GM18858 (cell line): ENCODE data around the gene TMEM214.

Experiments
- ATAC-seq: cut with Tn5 transposase; IDR thresholded peaks from one replicate; pipeline ENCODE4 v1.9.1; 2021; ENCODE audit not compliant: unreplicated experiment

TMEM214 gene

DNA sequence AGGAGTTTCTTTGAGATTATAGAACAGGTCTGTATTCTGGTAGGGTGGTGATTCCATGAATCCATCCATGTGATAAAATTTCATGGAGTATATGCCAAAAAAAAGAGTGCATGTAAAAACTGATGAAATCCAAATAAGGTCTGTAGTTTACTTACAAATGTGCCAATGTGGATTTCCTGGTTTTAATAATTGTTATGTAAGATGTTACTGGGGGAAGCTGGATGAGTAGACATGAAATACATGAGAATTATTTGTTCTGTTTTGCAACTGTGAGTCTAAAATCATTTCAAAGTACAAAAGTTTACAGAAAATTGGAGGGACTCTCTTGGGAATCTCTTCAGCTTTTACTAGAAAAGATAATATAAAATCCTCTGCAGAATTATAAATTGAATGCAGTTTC lies 23.7 kb upstream of the TMEM214 start:
- no peak for ATAC-seq

DNA sequence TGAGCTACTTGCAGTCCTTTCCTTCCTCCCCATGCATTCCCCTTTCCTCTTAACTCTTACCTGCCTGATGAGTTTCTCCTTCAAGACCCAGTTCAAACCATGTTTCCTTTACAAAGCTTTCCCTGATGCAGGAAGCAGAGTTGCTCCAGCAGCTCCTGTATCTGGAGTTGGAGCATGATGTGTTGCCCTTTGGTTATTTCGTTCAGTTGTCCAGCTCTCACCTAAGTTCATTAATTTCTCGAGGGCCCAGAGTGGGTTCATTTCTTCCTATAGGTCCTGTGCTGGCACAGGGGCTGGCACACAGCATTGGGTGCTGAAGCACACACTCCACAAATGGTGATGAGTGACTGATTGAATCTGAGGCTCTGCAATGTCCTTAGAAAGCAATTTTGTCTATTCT lies 23.0 kb upstream of the TMEM214 start:
- no peak for ATAC-seq

DNA sequence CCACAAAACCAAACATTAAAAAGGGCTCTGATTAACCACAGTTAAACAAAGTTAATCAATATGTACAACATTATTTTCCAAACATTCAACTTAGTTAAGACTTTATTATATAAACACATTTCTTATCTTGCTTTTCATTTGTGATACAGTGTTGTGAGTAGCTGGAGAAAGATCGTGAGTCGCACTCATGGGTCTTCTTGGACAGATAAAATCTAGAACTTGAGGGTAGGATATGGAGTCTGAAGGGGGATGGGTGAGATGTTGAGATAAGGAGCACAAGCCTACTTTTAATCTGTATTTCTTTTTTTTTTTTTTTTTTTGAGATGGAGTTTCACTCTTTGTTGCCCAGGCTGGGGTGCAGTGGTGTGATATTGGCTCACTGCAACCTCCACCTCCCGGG lies 22.6 kb upstream of the TMEM214 start:
- no peak for ATAC-seq

DNA sequence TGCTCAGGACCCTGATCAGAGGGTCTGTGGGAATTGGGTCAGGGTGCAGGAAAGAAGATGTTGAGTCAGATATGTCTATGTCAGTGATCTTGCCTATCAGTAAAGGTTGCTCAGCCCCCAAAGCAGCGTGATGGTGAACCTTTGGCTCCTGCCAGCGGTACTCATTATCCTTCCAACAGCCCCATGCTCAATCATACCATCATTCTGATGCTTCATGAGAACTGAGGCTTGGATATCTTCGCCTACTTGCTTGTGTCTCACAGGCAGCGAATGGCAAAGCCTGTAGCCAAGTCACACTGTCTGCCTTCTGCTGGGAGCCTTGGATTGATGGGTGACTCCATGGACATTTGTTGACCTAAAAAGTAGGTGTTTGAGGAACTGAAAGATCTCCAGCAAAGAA lies 19.0 kb upstream of the TMEM214 start:
- no peak for ATAC-seq

DNA sequence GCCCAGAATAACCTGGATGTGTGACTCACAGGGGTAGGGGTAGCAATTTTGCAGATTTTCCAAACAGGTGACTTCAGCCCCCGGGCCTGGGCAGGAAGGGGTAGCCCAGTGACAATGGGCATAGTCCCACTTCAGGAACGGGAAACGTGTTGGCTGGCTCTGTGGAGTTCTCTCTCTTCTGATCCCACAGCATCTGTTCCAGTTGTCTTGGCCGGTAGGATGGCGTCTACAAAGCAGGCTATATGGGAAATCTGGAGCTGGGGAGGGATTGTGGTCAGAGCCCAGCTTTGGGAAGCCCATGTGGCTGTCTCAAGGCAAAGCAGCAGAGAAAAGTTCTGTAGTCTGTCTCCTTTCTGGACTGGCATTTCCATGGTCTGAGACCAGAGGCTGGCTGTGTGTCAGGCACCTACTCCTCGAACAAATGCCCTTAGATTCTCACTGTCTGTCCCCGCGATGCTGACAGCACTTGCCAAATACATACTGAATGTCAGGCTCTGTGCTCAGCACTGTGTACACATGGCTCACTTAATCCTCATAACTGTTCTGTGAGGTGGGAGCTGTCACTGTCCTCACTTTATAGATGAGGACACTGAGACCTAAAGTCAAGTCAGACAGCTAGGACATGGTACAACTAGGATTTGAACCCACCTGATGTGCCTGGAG lies 17.9 kb upstream of the TMEM214 start:
- no peak for ATAC-seq

DNA sequence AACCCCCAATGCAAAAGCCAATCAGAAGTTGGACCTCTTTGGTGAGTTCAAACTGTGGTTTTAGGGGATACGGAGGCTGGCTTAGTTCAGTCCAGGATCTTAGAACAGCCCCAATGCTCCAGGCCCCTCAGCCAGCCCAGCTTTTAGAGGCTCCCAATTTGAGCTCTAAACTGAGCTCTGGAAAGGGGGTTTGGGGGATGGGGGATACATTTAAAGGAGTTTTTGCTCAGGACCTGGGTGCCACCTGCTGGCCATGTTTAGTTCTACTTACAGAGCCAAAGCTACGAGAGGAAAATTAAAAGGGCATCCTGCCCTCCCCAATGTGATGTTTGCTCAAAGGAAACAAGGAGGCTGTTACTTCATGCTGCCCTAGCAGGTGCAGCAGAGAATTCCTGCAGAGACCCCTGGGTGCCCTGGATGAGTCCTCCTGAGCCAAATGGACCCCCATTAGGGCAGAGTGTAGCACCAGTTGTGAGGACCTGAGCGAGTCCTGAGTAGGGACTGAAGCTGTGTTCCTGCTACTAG lies 15.9 kb upstream of the TMEM214 start:
- no peak for ATAC-seq

DNA sequence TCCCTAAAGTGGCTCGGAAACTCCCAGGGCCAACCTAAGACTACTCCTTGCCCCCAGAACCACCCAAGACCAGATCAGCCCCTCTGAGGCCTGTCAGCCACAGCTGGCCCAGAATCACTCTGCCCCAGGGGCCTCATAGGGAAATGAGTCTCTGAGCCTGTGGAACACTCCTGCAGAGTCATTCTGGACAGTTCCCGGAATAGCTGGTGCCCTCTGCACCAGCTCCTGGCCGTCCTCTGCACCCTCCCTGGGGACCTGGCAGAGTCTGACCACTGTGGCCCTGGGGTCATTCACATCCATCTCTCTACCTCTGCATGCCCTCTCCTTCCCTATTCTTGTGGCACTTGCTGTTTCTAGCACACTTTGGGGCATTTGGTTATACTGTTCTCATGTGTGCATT lies 14.6 kb upstream of the TMEM214 start:
- ATAC-seq: no peak

DNA sequence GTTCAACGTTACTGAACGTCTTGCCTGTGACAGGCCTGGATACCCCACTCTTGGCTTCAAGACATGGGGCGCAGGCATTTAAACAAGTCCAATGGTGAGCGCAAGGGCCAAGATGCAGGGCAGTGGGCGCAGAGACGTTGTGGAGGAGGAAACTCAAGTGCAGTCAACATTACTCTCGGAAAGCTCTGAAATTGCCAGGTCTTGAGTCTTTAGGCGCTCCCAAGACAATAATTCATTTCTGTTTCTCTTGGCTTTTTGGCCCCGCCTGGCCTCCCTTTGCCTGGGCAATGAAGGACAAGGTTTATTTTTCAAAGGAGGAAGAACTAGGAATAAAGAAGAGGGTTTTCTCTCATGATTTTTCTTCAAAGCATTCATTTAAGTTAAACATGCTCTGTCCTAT lies 13.3 kb upstream of the TMEM214 start:
- ATAC-seq: no peak

DNA sequence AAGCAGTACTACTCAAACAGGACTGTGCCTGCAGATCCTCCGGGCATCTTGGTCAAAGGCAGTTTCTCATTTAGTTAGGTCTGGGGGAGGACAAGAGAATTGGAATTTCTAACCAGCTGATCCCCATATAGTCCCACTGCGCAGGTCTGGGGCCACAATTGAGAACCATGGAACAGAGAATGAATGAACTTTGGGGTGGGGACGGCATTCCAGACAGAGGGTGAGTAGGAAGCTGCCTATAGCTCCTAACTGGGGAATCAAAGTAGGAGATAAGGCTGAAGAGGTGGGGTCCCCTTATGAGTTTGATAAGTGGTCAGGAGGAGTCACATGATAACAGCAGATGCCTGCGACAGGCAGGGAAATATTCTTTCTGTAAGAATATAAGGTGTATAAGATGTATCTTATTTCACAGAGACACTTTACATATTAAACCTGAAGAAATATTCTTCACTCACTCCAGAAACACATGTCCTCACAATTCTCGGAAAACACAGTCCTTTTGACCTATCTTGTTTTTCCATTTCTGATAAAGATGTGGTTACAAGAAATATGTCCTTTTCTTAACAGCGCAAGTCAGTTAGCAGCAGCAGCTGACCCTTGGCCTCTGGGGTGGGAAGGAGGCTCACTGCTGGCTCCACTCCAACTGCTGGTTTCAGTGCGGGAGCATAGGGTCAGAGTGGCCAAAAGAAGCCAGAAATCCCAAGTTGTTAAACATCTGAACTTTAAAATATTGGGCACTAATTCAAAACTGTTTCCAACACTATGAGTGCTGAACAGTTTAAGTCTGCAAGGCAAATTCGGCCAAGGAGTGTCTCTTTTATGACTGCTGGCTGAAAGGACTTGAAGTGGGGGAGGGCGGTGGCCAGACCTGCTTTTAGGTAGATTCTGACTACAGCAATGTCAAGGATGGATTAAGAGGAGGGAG lies 12.6 kb upstream of the TMEM214 start:
- ATAC-seq: no peak

DNA sequence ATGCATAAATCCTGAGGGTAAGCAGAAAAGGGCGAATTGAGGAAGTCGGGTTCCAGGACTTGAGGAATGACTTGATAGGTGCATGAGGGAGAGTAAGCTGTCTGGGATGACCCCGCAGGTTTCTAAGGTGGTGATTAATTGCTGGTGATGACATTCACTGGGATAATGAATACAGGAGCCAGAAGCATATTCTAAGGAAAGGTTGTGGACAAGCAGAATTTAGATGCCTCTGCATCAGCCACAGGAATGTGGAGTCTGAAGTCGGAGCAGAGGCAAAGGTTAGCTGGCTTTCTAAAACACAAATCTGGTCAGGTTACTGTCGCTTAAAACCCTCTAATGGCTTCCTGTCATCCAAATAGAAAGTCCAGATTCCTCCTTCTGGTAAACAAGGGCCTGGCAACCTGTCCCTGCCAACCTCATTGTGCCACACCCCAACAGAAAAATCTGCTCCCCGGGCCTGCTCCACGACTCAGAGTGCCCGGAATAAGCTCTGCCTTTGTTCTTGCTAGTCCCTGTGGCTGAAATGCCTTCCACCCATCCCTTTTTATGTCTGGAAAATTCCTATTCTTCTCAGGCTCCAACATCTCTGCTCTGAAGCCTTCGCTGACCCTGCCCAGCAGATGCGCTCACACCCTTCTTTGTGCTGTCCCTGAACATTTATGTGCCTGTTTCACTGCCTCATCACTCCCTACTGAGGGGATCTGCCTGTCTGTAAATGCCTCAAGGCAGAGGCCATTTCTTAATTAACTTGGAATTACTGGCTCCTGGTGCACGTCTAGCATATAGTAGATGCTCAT lies 11.3 kb upstream of the TMEM214 start:
- ATAC-seq: no peak

DNA sequence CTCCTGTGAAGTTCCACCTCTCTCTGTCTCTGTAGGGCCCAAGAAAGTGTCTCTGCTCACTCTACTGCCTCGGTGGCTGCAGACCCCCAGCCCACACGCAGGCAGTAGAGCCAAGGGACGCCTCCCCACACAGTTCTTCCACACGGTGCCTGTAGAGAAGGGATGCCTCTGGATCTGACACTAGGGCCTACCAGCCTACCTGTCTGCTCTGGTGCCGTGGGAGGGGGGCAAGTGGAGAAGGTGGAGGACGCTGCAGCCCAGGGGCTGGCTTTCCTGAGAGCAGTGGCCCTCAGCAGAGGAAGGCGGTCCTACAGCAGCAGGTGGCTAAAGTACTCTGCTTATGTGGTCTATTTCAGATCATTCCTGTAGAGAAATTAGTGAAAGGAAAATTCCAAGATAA lies 9.0 kb upstream of the TMEM214 start:
- ATAC-seq: no peak

DNA sequence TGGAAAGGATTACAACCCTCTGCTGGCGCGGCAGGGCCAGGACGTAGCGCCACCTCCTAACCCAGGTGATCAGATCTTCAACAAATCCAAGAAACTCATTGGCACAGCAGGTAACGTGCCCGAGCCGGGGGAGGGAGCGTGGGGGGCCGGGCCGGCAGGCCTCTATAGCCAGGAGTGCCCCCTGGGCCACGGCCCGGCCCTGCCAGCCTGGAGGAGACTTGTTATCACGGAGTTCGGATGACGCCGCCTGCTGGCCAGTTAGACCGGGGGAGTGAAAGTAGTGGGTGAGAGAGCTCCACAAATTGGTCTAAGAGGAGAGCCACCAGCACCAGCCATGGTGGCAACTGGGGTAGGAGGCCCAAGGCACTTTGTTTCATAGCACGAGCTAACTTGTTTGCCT lies 8.6 kb upstream of the TMEM214 start:
- ATAC-seq: no peak

DNA sequence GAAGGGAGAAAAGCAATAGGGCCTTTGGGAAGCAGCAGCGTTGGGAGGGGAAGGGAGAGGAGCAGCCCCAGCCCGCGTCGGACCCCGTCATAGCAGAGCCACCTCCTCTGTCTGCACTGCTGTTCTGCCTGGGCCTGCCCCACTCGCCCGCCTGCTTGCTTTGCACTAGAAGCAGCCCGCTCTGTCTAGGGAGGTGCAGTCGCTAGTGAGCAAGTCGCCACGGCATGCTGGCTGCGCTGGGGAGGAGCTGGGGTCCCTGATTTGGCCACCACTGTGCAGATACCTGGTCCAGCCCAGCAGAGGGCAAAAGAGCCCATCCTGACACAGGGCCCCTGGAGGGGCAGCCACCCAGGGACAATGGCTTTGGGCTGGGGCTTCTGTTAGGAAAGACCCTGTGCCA lies 8.0 kb upstream of the TMEM214 start:
- no peak for ATAC-seq

DNA sequence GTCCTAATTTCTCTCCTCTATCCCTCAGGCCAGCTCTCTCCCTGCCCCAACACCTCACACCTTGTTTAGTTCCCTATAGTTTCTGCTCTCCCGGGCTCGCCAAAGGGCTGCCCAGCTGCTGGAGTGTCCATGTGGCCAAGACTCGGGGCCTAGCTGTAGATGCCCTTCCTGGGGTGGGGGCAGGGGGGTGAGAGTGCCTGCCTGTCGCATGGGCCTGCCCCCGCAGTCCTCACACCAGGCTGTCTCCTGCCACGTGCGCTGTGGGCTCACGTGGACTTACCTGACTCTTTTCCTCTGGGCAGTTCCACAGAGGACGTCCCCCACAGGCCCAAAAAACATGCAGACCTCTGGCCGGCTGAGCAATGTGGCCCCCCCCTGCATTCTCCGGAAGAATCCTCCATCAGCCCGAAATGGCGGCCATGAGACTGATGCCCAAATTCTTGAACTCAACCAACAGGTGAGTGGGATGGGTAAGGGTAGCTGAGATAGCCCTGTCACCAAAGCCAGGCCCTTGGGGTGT lies 7.4 kb upstream of the TMEM214 start:
- ATAC-seq: no peak

DNA sequence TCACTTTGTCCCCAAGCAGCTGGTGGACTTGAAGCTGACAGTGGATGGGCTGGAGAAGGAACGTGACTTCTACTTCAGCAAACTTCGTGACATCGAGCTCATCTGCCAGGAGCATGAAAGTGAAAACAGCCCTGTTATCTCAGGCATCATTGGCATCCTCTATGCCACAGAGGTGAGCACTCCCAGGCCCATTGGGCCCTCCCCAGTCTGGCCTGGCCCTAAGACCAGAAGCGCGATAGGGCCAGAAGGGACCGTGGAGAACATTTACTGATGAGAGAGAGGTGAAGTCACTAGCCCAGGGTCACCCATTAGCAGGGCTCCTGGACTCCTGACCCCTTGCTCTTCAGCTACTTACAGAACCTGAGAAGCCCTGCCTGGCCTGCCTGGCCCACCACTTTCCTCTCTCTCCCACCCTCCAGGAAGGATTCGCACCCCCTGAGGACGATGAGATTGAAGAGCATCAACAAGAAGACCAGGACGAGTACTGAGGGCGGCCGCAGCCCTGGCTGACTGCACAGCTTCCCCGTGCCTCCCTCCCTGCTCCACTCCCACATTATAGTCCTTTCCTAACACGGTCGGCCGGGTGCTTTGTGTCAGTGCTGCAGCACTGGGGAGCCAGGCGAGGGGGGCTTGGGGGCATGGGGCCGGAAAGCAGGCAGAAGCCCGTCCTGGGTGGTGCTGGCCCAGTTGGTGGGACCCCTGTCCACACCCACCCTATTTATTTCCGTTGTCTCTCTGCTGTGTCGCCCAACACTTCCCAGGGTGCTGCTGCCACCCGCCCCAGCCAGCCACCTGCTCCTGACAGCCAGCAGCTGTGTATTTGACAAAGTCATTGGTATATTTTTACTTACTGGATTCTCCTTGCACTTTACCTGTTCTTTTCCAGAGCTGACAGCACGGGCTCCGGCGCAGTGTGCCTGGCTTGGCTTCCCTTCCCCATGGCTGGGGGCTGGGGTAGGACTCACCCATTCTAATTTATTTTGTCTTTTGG lies 6.6 kb upstream of the TMEM214 start:
- ATAC-seq: no peak

DNA sequence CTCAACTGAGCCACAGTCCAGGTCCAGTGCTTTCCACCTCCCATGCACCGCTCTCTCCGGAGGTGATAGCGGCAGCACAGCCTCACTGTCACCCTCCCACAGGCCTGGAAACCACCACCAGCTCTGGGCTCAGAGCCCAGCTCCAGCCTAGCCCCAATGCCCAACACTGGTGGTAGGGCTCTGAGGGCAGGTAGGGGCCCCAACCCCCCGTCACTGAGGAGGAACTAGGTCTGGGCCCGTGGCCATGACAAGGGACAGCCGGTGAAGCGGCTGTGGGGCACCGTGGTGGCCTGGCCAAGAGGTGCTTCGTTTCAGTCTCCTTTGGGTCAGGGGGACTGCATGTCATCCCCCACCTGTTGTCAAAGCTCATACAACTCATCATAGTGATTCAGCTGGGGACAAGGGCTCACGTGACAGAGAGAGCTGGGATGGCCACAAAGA lies 5.5 kb upstream of the TMEM214 start:
- ATAC-seq: no peak

DNA sequence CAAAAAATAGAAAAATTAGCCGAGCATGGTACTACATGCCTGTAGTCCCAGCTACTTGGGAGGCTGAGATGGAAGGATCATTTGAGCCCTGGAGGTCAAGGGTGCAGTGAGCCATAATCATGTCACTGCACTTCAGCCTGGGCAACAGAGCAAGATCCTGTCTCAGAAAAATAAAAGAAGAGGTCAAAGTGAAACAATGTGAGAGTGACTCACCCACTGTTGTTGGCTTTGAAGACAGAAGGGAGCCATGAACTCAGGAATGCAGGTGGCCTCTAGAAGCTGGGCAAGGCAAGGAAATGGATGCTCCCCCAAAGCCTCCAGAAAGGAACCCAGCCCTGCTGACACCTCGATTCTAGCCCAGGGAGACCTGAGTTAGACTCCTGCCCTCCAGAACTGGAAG lies 3.7 kb upstream of the TMEM214 start:
- no peak for ATAC-seq

DNA sequence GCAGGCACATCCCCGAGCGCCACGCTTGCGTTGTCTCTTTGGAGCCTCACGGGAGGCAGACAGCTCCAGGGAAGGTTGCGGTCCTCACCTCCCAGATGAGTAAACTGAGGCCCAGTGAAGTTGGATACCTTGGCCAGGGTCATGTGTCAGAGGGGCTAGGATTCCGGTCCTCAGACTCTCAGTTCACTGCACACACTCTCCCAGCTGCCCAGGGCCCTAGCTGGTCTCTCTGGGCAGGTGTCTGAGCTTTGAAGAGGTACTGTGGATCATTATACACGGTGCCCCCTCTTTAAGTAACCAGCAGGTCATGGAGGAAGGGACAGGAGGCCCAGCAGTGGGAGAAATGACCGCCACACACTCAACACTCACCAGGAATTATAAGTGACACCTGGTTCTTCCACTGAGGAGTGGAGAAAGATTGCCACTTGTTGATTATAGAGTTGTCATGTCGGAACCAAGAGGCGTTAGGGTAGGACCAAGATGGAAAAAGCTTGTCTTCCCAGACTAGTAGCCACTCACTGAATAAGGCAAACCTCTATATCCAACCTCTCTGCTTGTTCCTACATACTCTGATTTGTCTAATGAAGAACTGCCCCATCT lies 588 bp downstream of the TMEM214 start:
- no peak for ATAC-seq

DNA sequence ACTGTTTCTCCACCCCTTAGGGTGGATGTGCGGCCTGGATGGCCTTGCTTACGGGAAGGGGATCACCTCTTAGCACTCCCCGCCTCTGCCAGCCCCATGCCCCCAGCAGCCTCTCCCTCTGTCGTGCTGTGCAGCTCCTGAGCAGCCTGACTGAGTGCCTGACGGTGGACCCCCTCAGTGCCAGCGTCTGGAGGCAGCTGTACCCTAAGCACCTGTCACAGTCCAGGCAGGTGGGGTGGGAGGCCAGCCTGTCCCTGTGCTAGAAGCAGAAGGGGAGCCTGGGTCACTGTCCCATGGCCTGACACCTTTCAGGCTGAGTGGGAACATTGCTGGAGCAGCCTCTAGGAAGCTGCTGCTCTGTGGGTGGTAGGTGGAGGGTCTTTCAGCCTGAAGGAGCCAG lies 5.2 kb downstream of the TMEM214 start:
- no peak for ATAC-seq
